Activated naive CD8-positive, alpha-beta T cell treated with anti-CD3 and anti-CD28 coated beads, Interleukin-2, amount 10 ng/mL, durations not matched to agents 7 days and 5 days (primary cell): Measurements from ENCODE around the gene FCRL1. TPM values are rescaled to one million over a fixed set of nuclear protein-coding genes. Genes with fewer than 3 reads are reported as not detected.

ENCODE experiments used
- ATAC-seq: fragments of 150-1000 bp; cut with Tn5 transposase; one replicate; pipeline ENCODE4 v1.10.0; 2021; ENCODE audit warnings: low read depth, moderate library complexity
- POLR2A ChIA-PET: fragments of 350-600 bp; sonication (Branson Sonifier 250); formaldehyde crosslinking; loops from one replicate; lab custom pipeline; 2021; ENCODE audit warnings: antibody characterized with exemption; lab: Charles Lee
- DNase-seq: peaks from one replicate; pipeline ENCODE4 v3.0.0; 2021
- H3K27ac Mint-ChIP-seq: one replicate; pipeline ENCODE4 v1.8.0; 2022; ENCODE audit warnings: mild to moderate bottlenecking, mixed read lengths
- H3K27me3 Mint-ChIP-seq: one replicate; pipeline ENCODE4 v1.8.0; 2022; ENCODE audit warnings: mild to moderate bottlenecking, moderate library complexity, mixed read lengths
- H3K36me3 Mint-ChIP-seq: one replicate; pipeline ENCODE4 v1.8.0; 2021; ENCODE audit warnings: mild to moderate bottlenecking, mixed read lengths
- H3K4me1 Mint-ChIP-seq: one replicate; pipeline ENCODE4 v1.8.0; 2021; ENCODE audit warnings: mixed read lengths
- H3K4me3 Mint-ChIP-seq: one replicate; pipeline ENCODE4 v1.8.0; 2022; ENCODE audit warnings: mild to moderate bottlenecking, moderate library complexity, mixed read lengths
- H3K9me3 Mint-ChIP-seq: one replicate; pipeline ENCODE4 v1.8.0; 2021; ENCODE audit warnings: mixed read lengths
- total RNA-seq, 2 experiments: library from RNA; stranded (reverse); gene quantifications; one replicate each; pipeline ENCODE4 v1.2.3, GENCODE V29; 2021

Gene FCRL1
- total RNA-seq, 2 experiments from 2014 or later: 0.50 TPM; not detected in 1

DNA sequence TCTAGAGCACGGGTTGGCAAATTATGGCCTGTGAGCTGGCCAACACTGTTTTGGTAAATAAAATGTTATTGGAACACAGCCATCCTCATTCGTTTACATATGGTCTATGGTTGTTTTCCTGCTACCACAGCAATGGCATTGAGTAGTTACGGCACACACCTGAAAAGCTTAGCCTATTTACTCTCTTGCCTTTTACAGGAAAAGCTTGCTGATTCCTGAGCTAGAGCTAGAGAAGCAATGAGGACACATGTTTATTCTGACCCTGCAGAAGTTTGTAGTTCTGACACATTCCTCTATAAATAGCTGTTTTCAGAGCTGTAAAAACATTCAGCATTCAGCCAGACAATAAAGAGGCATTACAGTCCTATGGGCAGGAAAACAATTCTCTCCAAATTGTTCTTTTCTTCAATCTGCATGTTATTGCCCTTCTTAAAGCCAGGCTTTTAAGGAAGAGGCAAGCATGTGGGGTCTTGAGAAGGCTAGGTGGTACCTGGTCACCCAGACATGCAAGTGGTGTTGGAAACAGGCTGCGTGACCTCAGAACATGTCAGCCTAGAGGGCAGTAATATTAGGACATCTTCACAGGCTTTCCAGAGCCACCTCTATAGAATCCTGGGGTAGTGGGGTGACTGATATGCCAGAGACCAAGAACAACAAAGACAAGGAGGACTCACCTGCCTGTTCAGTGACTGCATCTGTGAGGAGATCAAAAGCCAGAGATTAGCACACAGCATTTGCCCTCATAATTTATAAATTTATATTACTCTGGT, 44.6 kb downstream of the FCRL1 start:
- POLR2A ChIA-PET: no interaction called here

DNA sequence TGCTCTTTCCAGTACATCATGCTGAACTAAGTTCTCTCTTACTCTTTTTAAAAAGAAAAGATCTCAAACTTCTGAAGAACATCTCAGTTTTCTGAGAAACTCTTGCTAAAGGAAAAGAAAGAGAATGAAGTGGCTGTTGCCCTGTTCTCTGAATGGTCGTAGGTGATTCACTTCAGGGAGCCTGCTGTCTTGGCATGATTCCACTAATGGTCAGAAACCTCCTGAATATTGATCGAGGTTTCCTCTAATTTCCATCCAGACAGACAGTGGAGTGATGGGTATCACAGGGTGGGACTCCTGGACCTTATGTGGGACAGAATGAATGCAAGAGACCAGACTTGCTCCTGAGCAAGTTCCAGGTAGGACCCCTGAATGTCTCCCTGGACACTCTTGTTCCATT, 45.5 kb downstream of the FCRL1 start:
- no peak overlapping the region for H3K27ac Mint-ChIP-seq
- DNase-seq (no peak), ATAC-seq (no peak)
- H3K4me1 Mint-ChIP-seq: peaks cover 3% of the 10 kb centered on the region
- no peaks in the 10 kb centered on the region for H3K9me3 Mint-ChIP-seq
- H3K4me3 Mint-ChIP-seq: no peak overlapping the region
- no peaks in the 10 kb centered on the region for H3K36me3 Mint-ChIP-seq
- POLR2A ChIA-PET: no interaction called here
- peaks cover 6% of the 10 kb centered on the region for H3K27me3 Mint-ChIP-seq

More for the DNA sequence above, 44.6 kb downstream of the FCRL1 start:
- Mint-ChIP-seq H3K4me3 (no peak overlapping the region), H3K27me3 (peaks cover 6% of the 10 kb centered on the region), H3K9me3 (no peaks in the 10 kb centered on the region), H3K4me1 (peaks cover 3% of the 10 kb centered on the region), H3K27ac (no peak overlapping the region), H3K36me3 (no peaks in the 10 kb centered on the region)
- DNase-seq: no peak
- no peak for ATAC-seq

DNA sequence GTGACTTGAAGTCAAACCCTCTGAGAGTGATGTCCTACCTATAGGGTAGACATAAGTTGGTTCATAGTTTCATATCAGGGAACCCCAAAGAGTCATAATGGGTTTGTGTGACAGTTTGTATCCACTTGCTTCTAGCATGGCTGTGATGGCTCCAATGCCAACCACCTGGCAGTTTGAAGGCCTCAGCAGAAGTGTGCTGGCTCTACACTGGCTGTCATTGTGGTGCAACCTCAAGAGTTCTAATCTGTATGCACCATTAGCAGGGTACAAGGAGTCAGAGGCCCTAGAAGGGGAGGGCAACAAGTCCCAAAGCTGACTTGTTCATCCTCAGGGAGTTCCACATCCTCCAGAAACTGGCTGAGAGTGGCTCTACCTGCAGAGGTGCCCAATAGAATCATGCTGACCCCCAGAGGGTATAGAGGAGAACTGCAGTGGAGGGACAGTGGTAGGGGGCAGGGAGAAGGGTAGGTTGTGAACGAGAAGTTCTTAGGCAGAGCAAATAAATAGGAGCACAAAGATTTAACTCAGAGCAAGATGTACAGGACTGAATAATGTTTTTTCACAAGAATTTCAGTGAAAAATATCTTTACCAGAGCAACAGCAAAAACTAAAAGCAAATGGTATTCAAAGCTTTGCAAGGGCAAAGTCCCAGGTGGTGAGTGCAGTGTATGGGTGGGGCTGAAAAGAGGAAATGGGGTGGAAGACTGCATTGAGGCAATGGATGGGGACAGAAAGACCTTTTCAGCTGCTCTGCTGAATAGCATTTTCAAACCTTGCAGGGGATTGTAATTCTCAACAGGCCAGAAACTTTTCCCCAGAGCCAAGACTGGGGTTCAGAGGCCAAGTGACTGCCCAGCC, 46.2 kb downstream of the FCRL1 start:
- Mint-ChIP-seq H3K27me3 (peaks cover 6% of the 10 kb centered on the region), H3K36me3 (no peaks in the 10 kb centered on the region), H3K4me3 (no peak overlapping the region), H3K9me3 (no peaks in the 10 kb centered on the region), H3K27ac (no peak overlapping the region), H3K4me1 (peaks cover 3% of the 10 kb centered on the region)
- ATAC-seq: no peak
- DNase-seq: no peak
- POLR2A ChIA-PET: no interaction called here

DNA sequence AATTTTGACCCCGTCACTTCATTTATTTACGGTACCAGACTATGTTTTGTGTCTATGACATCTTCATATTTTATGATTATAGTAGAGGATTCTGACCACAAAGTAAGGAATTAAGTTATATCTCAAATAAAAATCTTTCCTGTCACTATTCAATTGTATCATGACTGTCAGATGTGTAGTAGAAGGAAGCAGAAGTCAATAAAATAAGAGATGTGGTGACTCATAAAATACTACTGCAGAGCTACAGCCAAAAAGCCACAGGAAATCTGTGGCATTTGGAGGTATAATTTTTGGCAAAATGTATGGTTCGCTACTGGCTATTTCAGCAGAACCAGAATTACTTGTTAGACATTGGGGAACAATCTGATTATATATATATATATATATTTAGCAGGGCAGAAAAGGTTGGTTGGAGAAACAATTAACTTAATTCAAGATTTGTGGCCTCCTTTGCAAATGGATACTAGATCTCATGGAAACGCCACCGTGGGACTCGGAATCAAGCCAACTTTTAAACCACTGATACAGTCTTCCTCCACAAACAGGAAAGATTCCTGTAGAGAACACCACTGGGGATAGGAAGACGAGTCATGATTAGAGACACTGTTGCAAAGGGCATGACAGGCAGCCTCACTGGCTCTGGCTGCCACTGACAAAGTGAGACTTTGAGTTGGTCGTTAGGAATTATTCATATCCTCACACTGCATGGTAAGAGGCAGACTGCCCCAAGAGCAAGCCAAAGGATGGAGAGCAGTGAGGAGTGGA, 48.1 kb downstream of the FCRL1 start:
- Mint-ChIP-seq H3K4me1 (peaks cover 3% of the 10 kb centered on the region), H3K27ac (no peak overlapping the region), H3K36me3 (no peaks in the 10 kb centered on the region), H3K9me3 (no peaks in the 10 kb centered on the region), H3K27me3 (peaks cover 6% of the 10 kb centered on the region), H3K4me3 (no peak overlapping the region)
- POLR2A ChIA-PET: no interaction called here
- ATAC-seq (no peak), DNase-seq (no peak)

DNA sequence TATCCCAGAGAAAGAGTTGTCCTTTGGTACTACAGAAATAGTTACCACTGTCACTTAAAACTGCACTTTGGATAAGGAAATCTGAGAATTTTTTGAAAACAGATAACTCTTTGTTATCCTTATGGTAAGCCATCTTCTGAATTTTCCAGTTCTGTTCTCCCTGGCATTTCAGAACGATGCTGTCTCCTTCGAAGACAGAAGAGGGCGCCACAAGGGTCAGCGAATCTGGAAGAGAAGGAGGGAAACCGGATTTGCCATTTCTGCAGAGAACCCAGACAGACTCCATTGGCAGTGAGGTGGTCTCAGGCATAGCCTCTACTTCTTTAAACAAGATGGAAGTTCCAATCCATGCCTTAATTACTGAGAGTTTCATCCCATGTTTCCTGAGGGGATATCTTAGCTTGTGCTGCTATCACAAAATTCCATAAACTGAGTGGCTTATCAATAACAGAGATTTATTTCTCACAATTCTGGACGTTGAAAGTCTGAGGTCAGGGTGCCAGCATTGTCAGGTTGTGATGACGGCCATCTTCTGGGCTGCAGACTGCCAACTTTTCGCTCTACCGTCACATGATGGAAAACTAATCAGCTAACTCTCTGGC, 49.4 kb downstream of the FCRL1 start:
- Mint-ChIP-seq H3K36me3 (no peaks in the 10 kb centered on the region), H3K9me3 (no peaks in the 10 kb centered on the region), H3K4me1 (peaks cover 3% of the 10 kb centered on the region), H3K4me3 (no peak overlapping the region), H3K27ac (no peak overlapping the region), H3K27me3 (peaks cover 3% of the 10 kb centered on the region)
- ATAC-seq (no peak), DNase-seq (no peak)
- POLR2A ChIA-PET: no interaction called here

DNA sequence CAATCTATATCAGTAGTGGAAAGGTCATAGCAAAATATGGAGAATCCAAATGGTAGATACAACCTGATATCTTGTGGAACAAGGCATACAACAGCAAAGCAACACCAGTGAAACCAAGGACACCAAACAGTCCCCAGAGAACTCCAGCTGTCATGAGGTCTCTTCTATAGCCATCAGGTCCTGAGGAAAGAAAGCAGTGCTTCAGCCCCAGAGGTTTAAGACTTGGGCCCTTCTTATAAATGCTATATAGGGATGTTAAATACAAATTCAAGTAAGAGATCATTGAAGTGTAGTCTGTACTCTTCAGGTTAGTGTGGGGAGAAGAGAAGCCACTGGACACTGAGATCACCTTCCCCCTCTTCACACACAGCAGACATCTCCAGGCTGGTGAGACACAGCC, 53.1 kb downstream of the FCRL1 start:
- Mint-ChIP-seq H3K9me3 (no peaks in the 10 kb centered on the region), H3K4me1 (peaks cover 3% of the 10 kb centered on the region), H3K27me3 (peaks cover 6% of the 10 kb centered on the region), H3K4me3 (no peak overlapping the region), H3K36me3 (no peaks in the 10 kb centered on the region), H3K27ac (no peak overlapping the region)
- DNase-seq: no peak
- POLR2A ChIA-PET: no interaction called here
- ATAC-seq: no peak

DNA sequence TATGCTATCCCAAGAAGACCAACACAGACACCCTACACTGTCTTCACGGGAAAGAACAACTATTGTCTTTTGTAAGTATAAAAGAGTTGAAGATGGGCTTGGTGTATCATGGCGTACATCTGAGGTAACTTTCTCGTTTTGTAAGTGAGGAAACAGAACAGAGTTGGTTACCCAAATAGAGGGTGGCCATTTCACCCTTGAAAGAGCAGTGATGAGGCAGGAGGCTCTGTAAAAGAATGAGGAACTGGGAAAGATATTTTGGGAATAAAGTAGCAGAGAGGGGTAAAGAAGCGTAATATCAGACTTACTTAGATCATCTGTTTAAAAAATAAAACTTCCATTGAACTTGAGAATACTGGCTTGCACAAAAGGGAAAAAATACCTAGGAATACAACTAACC, 61.9 kb downstream of the FCRL1 start:
- H3K27ac Mint-ChIP-seq: no peak overlapping the region
- H3K9me3 Mint-ChIP-seq: peaks cover 5% of the 10 kb centered on the region
- H3K4me3 Mint-ChIP-seq: no peak overlapping the region
- H3K36me3 Mint-ChIP-seq: no peaks in the 10 kb centered on the region
- POLR2A ChIA-PET: no interaction called here
- H3K4me1 Mint-ChIP-seq: no peaks in the 10 kb centered on the region
- H3K27me3 Mint-ChIP-seq: peaks cover 2% of the 10 kb centered on the region
- ATAC-seq (no peak), DNase-seq (no peak)

DNA sequence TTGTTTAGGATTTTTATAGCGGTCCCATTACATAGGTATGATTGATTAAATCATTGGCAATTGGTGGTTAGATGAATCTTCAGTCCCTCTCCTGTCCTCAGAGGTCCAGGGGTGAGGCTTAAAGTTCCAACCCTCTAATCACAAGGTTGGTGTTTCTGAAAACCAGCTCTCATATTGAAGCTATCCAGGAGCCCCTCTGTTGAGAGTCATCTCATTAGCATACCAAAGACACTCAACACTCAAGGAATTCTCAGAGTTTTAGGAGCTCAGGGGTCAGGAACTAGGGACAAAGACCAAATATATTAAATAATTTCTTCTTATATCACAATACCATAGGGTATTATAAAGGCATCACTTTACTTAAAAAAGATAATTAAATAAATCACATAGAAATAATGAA, 66.3 kb downstream of the FCRL1 start:
- ATAC-seq: no peak
- H3K4me3 Mint-ChIP-seq: no peak overlapping the region
- POLR2A ChIA-PET: no interaction called here
- H3K27ac Mint-ChIP-seq: no peak overlapping the region
- no peaks in the 10 kb centered on the region for H3K36me3 Mint-ChIP-seq
- H3K4me1 Mint-ChIP-seq: no peaks in the 10 kb centered on the region
- no peak for DNase-seq
- peaks cover 4% of the 10 kb centered on the region for H3K9me3 Mint-ChIP-seq
- peaks cover 5% of the 10 kb centered on the region for H3K27me3 Mint-ChIP-seq

DNA sequence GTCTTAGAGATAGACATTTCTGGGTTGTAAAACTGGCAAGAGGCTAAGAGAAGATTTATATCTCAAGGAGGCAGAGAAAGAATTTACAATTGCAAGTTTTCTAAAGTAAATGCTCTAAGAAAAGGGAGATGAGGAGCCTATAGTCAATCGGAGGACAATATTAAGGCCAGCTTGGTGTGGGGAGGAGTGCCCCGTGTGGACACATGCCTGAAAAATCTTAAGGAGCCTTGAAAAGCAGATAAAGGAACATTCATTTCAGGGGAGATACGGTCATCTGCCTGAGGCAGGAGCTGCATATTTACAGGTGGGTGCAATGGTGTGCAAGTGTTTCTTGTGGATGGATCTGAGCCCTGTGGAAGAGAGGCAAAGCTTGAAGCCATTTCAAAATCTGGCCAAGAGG, 68.6 kb downstream of the FCRL1 start:
- ATAC-seq: no peak
- no peak for DNase-seq
- no peak overlapping the region for H3K27ac Mint-ChIP-seq
- no peaks in the 10 kb centered on the region for H3K36me3 Mint-ChIP-seq
- H3K27me3 Mint-ChIP-seq: peaks cover 5% of the 10 kb centered on the region
- POLR2A ChIA-PET: no interaction called here
- H3K4me3 Mint-ChIP-seq: no peak overlapping the region
- H3K9me3 Mint-ChIP-seq: peaks cover 1% of the 10 kb centered on the region
- H3K4me1 Mint-ChIP-seq: no peaks in the 10 kb centered on the region

DNA sequence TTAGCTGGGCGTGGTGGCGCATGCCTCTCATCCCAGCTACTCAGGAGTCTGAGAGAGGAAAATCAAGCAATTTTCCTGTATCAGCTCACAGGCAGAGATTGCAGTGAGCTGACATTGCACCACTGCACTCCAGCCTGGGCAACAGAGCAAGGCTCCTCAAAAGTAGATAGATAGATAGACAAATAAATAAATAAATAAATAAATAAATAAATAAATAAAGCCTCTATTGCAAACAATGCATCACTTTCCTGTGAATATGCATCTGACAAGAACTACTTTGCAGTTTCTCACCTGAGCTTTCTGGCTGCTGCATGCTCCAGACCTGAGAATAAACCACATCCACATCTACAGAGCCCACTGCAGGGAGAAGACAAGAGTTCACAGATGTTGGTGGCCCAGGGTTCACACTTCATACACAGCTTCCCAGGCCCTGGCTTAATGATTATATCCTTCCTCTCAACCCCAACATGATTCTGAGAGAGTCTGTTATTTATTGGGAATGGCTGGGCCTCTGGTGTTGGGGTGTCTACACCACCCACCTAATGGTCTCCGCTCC, 71.6 kb downstream of the FCRL1 start:
- POLR2A ChIA-PET: no interaction called here
- H3K4me1 Mint-ChIP-seq: no peaks in the 10 kb centered on the region
- no peaks in the 10 kb centered on the region for H3K36me3 Mint-ChIP-seq
- ATAC-seq: no peak
- H3K27ac Mint-ChIP-seq: no peak overlapping the region
- no peak overlapping the region for H3K4me3 Mint-ChIP-seq
- no peaks in the 10 kb centered on the region for H3K9me3 Mint-ChIP-seq
- no peak for DNase-seq
- H3K27me3 Mint-ChIP-seq: peaks cover 3% of the 10 kb centered on the region
